Measurements from ENCODE around the gene SALL2. TPM values are rescaled to one million over a fixed set of nuclear protein-coding genes. Genes with fewer than 3 reads are reported as not detected.

SALL2 gene
- total RNA-seq, 2 experiments from 2014 or later, result 2.8 to 2.9 TPM

DNA sequence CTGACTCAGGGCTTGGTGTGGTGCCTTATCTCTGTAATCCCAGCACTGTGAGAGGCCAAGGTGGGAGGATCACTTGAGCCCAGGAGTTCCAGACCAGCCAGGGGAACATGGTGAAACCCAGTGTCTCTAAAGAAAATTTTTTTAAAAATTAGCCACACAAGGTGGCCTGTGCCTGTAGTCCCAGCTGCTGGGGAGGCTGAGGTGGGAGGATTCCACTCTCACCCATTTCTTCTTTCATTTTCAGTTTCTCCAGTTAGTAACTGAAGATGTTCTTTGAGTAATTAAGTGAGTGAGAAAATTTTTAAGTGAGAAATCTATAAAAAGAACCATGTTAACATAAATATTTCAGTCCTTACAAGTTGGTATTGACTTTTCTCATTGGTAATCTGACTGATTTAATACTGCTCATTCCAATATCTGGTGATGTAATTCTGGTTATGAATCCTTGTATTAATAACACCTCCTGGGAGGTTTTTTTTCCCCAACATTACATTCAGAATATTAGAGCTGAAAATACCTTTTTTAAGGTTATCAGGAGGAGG lies 21.1 kb downstream of the SALL2 start:
- ATAC-seq (ENCODE audit: poor library complexity), result no peak
- intact Hi-C loops (cut with DNase I, micrococcal nuclease), result no loop called here
- Mint-ChIP-seq H3K27ac (peak overlapping the region; percentile 36), H3K4me1 (ENCODE audit: low read depth) (peaks cover 51% of the 10 kb centered on the region), H3K36me3 (ENCODE audit: low read depth) (peaks cover 65% of the 10 kb centered on the region), H3K4me3 (no peak overlapping the region), H3K9me3 (no peaks in the 10 kb centered on the region), H3K27me3 (no peaks in the 10 kb centered on the region)
- TF ChIP-seq, protein P1, sequence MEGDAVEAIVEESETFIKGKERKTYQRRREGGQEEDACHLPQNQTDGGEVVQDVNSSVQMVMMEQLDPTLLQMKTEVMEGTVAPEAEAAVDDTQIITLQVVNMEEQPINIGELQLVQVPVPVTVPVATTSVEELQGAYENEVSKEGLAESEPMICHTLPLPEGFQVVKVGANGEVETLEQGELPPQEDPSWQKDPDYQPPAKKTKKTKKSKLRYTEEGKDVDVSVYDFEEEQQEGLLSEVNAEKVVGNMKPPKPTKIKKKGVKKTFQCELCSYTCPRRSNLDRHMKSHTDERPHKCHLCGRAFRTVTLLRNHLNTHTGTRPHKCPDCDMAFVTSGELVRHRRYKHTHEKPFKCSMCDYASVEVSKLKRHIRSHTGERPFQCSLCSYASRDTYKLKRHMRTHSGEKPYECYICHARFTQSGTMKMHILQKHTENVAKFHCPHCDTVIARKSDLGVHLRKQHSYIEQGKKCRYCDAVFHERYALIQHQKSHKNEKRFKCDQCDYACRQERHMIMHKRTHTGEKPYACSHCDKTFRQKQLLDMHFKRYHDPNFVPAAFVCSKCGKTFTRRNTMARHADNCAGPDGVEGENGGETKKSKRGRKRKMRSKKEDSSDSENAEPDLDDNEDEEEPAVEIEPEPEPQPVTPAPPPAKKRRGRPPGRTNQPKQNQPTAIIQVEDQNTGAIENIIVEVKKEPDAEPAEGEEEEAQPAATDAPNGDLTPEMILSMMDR (IDR thresholded peaks at IDR 0.05), result no peak
- peaks cover 22% of the 10 kb centered on the region for H3K4me1 ChIP-seq (ENCODE audit: insufficient read depth, low read length)
- H3K36me3 ChIP-seq (ENCODE audit: insufficient read depth, low read length), result peaks cover 41% of the 10 kb centered on the region
- ChIA-PET POLR2A (no interaction called here), CTCF (no interaction called here)
- H3K9me3 ChIP-seq (ENCODE audit: control insufficient read depth in 1 of 2, insufficient read depth in 1 of 2, low read length in 2 of 2), result no peaks in the 10 kb centered on the region
- H3K27me3 ChIP-seq (ENCODE audit: control insufficient read depth in 1 of 2, insufficient read depth in 2 of 2, low read length in 2 of 2), result no peaks in the 10 kb centered on the region
- no peak overlapping the region for H3K4me3 ChIP-seq (ENCODE audit: low read length)
- DNase-seq, result peak in 3 of 14 experiments; percentile 26 to 48 (median 34)
- no peak overlapping the region for H3K27ac ChIP-seq (ENCODE audit: low read depth in 1 of 2, low read length in 2 of 2)

DNA sequence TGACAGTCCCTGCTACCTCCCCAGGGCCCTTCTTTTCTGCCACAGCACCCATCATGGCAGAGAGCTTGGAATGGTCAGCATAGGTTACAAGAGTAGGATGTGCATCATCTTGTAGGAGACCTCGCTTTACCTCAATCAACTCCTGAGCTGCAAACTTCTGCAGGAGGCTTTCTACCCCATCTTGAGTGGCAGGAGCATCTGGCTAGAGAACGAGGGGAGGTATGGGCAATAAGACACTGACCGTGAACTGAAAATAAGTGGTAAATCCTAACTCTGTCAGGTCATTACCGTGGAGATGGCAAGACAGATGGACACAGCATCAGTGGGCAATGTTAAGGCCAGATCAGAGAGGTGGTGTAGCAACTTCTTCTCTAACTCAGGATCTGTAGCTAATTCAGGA lies 22.8 kb downstream of the SALL2 start:
- Mint-ChIP-seq H3K4me3 (no peak overlapping the region), H3K4me1 (ENCODE audit: low read depth) (peaks cover 52% of the 10 kb centered on the region), H3K27ac (peak overlapping the region; percentile 36), H3K9me3 (no peaks in the 10 kb centered on the region), H3K27me3 (no peaks in the 10 kb centered on the region), H3K36me3 (ENCODE audit: low read depth) (peaks cover 77% of the 10 kb centered on the region)
- Histone ChIP-seq H3K4me1 (ENCODE audit: insufficient read depth, low read length) (peaks cover 18% of the 10 kb centered on the region), H3K4me3 (ENCODE audit: low read length) (no peak overlapping the region), H3K27me3 (ENCODE audit: control insufficient read depth in 1 of 2, insufficient read depth in 2 of 2, low read length in 2 of 2) (no peaks in the 10 kb centered on the region), H3K9me3 (ENCODE audit: control insufficient read depth in 1 of 2, insufficient read depth in 1 of 2, low read length in 2 of 2) (no peaks in the 10 kb centered on the region), H3K36me3 (ENCODE audit: insufficient read depth, low read length) (peaks cover 58% of the 10 kb centered on the region), H3K27ac (ENCODE audit: low read depth in 1 of 2, low read length in 2 of 2) (no peak overlapping the region)
- ChIA-PET POLR2A (interaction anchor here (0.6 to 1.0 kb wide), 2 partner anchors 26 to 1039 kb away, joined by 3 read pairs; partner anchors contain the start of genes RAB2B and TOX4), CTCF (no interaction called here)
- DNase-seq (no peak), ATAC-seq (ENCODE audit: poor library complexity) (no peak)
- TF ChIP-seq, protein P1 (IDR thresholded peaks at IDR 0.05), result no peak
- intact Hi-C loops (cut with DNase I, micrococcal nuclease), result no loop called here

DNA sequence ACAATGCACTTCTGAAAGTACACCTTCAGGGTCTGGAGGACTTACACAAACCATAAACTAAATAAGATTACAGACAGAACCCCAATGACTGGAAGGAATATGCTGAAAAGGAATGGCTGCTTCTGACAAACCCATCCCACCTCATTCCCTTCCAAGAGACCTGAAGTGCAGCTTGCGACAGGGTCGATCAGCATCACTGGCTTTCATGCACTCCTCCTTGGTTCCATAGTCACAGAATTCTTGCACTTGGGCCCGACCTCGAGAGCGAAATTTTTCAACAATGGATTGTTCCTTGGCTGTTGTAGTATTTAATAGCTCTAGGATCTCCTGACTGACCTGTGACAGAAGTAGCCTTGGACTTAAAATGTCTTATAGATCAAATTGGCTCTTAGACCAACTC lies 24.6 kb downstream of the SALL2 start:
- no peak overlapping the region for H3K4me3 ChIP-seq (ENCODE audit: low read length)
- Mint-ChIP-seq H3K4me1 (ENCODE audit: low read depth) (peaks cover 40% of the 10 kb centered on the region), H3K27me3 (no peaks in the 10 kb centered on the region), H3K4me3 (no peak overlapping the region), H3K27ac (no peak overlapping the region), H3K9me3 (no peaks in the 10 kb centered on the region), H3K36me3 (ENCODE audit: low read depth) (peaks cover 81% of the 10 kb centered on the region)
- ChIA-PET CTCF (interaction anchor here (0.7 to 1.3 kb wide), 2 partner anchors 46 to 1485 kb away, joined by 3 to 4 read pairs; partner anchors contain the start of gene CHD8), POLR2A (interaction anchor here (0.7 to 2.3 kb wide), 3 partner anchors 9 to 45 kb away, joined by 3 to 12 read pairs (median 6); partner anchors contain the start of genes CHD8 and METTL3)
- no peak overlapping the region for H3K27ac ChIP-seq (ENCODE audit: low read depth in 1 of 2, low read length in 2 of 2)
- no peaks in the 10 kb centered on the region for H3K27me3 ChIP-seq (ENCODE audit: control insufficient read depth in 1 of 2, insufficient read depth in 2 of 2, low read length in 2 of 2)
- intact Hi-C loops (cut with DNase I, micrococcal nuclease), result no loop called here
- peaks cover 69% of the 10 kb centered on the region for H3K36me3 ChIP-seq (ENCODE audit: insufficient read depth, low read length)
- DNase-seq, result no peak
- TF ChIP-seq, protein P1 (IDR thresholded peaks at IDR 0.05), result no peak
- no peak for ATAC-seq (ENCODE audit: poor library complexity)
- no peaks in the 10 kb centered on the region for H3K9me3 ChIP-seq (ENCODE audit: control insufficient read depth in 1 of 2, insufficient read depth in 1 of 2, low read length in 2 of 2)
- H3K4me1 ChIP-seq (ENCODE audit: insufficient read depth, low read length), result peaks cover 11% of the 10 kb centered on the region

Data from CD4-positive, alpha-beta T cell (primary cell).